ENCODE measurements around the gene KHSRP. TPM values are rescaled to one million over a fixed set of nuclear protein-coding genes. Genes with fewer than 3 reads are reported as not detected.

KHSRP gene
- total and polyA plus RNA-seq, 2 of the 13 experiments (the other 11 are each of a cell fraction or from before 2014, with no cell fraction given), result 72.1 to 129 TPM

DNA sequence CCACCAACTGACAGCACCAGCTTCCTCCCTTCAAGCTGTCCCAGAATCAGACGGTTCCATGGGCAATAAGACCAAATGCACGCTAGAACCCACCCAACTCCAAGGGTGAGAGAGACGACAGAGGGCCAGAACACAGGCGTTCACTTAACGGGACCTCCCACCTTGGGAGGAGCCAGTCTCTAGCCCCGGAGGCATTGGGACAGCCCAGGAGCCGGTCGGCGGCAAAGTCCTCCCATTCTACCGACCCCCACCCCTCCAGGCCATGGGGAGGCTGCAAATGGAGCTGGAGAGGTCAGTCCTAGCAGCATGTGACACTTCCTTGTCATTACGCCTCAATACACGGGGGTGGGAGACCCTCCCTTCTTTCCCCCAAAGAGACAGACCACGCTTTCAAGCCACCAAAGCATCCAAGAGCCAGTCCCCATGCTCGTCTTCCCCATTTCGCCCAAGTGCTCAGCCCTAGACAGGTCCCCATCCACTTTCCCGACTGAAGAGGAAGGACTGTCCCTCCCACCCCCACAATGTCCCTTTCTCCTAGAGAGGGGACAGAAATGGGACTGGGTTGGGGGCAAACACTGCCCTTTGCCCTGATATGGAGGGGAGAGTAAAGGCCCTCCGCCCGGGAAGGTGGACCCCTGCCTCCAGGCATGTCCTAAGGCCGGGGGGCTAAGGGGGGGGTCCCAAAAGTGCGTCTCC, 964 bp downstream of the KHSRP start (continued):
- TF ChIP-seq, protein P1, sequence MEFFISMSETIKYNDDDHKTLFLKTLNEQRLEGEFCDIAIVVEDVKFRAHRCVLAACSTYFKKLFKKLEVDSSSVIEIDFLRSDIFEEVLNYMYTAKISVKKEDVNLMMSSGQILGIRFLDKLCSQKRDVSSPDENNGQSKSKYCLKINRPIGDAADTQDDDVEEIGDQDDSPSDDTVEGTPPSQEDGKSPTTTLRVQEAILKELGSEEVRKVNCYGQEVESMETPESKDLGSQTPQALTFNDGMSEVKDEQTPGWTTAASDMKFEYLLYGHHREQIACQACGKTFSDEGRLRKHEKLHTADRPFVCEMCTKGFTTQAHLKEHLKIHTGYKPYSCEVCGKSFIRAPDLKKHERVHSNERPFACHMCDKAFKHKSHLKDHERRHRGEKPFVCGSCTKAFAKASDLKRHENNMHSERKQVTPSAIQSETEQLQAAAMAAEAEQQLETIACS (CRISPR knock-in tag; IDR thresholded peaks at IDR 0.05), result no peak
- TF ChIP-seq, protein P2, sequence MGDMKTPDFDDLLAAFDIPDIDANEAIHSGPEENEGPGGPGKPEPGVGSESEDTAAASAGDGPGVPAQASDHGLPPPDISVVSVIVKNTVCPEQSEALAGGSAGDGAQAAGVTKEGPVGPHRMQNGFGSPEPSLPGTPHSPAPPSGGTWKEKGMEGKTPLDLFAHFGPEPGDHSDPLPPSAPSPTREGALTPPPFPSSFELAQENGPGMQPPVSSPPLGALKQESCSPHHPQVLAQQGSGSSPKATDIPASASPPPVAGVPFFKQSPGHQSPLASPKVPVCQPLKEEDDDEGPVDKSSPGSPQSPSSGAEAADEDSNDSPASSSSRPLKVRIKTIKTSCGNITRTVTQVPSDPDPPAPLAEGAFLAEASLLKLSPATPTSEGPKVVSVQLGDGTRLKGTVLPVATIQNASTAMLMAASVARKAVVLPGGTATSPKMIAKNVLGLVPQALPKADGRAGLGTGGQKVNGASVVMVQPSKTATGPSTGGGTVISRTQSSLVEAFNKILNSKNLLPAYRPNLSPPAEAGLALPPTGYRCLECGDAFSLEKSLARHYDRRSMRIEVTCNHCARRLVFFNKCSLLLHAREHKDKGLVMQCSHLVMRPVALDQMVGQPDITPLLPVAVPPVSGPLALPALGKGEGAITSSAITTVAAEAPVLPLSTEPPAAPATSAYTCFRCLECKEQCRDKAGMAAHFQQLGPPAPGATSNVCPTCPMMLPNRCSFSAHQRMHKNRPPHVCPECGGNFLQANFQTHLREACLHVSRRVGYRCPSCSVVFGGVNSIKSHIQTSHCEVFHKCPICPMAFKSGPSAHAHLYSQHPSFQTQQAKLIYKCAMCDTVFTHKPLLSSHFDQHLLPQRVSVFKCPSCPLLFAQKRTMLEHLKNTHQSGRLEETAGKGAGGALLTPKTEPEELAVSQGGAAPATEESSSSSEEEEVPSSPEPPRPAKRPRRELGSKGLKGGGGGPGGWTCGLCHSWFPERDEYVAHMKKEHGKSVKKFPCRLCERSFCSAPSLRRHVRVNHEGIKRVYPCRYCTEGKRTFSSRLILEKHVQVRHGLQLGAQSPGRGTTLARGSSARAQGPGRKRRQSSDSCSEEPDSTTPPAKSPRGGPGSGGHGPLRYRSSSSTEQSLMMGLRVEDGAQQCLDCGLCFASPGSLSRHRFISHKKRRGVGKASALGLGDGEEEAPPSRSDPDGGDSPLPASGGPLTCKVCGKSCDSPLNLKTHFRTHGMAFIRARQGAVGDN (CRISPR knock-in tag; IDR thresholded peaks at IDR 0.05), result peak; percentile 39
- TF ChIP-seq, protein P3, sequence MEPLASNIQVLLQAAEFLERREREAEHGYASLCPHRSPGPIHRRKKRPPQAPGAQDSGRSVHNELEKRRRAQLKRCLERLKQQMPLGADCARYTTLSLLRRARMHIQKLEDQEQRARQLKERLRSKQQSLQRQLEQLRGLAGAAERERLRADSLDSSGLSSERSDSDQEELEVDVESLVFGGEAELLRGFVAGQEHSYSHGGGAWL (CRISPR knock-in tag; IDR thresholded peaks at IDR 0.05), result peak; percentile 42; the same call in 1 of the 2 replicates
- TF ChIP-seq SP5 (CRISPR knock-in tag; IDR thresholded peaks at IDR 0.05; ENCODE audit: borderline replicate concordance, low read depth), result no peak
- TF ChIP-seq, protein P4, sequence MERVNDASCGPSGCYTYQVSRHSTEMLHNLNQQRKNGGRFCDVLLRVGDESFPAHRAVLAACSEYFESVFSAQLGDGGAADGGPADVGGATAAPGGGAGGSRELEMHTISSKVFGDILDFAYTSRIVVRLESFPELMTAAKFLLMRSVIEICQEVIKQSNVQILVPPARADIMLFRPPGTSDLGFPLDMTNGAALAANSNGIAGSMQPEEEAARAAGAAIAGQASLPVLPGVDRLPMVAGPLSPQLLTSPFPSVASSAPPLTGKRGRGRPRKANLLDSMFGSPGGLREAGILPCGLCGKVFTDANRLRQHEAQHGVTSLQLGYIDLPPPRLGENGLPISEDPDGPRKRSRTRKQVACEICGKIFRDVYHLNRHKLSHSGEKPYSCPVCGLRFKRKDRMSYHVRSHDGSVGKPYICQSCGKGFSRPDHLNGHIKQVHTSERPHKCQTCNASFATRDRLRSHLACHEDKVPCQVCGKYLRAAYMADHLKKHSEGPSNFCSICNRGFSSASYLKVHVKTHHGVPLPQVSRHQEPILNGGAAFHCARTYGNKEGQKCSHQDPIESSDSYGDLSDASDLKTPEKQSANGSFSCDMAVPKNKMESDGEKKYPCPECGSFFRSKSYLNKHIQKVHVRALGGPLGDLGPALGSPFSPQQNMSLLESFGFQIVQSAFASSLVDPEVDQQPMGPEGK (CRISPR knock-in tag; IDR thresholded peaks at IDR 0.05), result 0 out of 2 replicates have a peak, but pooled peaks have one; percentile 25
- TF ChIP-seq ATF7-NPFF (CRISPR knock-in tag; IDR thresholded peaks at IDR 0.05; ENCODE audit: low read depth), result no peak
- no peak for TF ChIP-seq TARDBP (CRISPR knock-in tag; IDR thresholded peaks at IDR 0.05)
- TF ChIP-seq CREM (IDR thresholded peaks at IDR 0.05), result no peak
- no peak for TF ChIP-seq CREM (CRISPR knock-in tag; IDR thresholded peaks at IDR 0.05)
- TF ChIP-seq ZNF781 (CRISPR knock-in tag; IDR thresholded peaks at IDR 0.05; ENCODE audit: borderline replicate concordance, not compliant biosample characterization), result peak; percentile 14
- TF ChIP-seq, protein P5, sequence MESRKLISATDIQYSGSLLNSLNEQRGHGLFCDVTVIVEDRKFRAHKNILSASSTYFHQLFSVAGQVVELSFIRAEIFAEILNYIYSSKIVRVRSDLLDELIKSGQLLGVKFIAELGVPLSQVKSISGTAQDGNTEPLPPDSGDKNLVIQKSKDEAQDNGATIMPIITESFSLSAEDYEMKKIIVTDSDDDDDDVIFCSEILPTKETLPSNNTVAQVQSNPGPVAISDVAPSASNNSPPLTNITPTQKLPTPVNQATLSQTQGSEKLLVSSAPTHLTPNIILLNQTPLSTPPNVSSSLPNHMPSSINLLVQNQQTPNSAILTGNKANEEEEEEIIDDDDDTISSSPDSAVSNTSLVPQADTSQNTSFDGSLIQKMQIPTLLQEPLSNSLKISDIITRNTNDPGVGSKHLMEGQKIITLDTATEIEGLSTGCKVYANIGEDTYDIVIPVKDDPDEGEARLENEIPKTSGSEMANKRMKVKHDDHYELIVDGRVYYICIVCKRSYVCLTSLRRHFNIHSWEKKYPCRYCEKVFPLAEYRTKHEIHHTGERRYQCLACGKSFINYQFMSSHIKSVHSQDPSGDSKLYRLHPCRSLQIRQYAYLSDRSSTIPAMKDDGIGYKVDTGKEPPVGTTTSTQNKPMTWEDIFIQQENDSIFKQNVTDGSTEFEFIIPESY (CRISPR knock-in tag; IDR thresholded peaks at IDR 0.05), result no peak
- TF ChIP-seq MYNN (CRISPR knock-in tag; IDR thresholded peaks at IDR 0.05; ENCODE audit: low read depth), result no peak
- TF ChIP-seq ATF6 (CRISPR knock-in tag; conservative IDR thresholded peaks at IDR 0.05), result no peak
- TF ChIP-seq ZFP62 (CRISPR knock-in tag; IDR thresholded peaks at IDR 0.05), result no peak
- no peak for TF ChIP-seq TFDP2 (CRISPR knock-in tag; IDR thresholded peaks at IDR 0.05)
- TF ChIP-seq NBN (conservative IDR thresholded peaks at IDR 0.05), result no peak
